ENCODE measurements around the gene SEPTIN8. TPM values are rescaled to one million over a fixed set of nuclear protein-coding genes. Genes with fewer than 3 reads are reported as not detected.

SEPTIN8 gene
- total RNA-seq, 4 donors from 2014 or later, result 31.6 to 46.4 (median 34.9) TPM

DNA sequence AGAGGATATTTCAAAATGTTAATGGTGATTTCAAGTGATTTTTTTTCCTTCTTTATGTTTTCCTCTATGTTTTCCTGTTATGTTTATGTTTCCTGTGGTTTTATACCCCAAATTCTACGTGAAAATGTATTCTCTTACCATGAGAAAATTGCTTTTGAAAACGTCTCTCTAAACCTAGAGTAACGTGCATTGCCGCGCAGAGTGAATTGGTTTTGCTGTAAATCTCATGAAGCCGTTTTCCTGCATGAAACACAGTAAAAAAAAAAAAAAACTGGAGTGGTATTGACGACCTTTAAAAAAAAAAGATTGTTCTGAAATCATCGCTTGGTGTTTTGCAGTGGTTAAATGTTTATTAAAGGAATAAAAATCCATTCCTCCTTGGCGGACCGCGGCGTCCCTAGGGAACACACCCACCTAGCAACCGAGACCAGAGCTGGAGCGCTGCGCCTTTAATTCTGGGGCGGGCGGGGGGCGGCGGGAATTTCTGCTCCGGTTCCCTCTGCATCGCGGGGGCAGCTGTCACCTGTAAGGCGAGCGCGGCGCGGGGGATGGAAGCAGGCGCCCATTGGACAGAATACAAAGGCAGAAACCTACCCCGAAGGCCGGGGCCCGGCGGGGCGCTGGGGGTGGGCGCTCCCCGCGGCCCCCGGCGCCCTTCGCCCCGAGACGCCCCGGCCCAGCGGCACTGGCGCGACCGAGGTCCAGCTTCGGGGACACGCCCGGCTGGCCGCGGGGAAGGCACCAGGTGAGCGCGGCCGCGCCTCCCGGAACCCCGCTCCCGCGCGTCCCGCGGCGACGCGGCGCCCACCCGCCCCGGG is 36.0 kb upstream of the SEPTIN8 start, which contains the start of gene SOWAHA:
Gene SOWAHA (plus strand): TSS at position 522 of the 818 bp plus-strand sequence. CDS start 320 bp downstream, outside the sequence.
- peak within 1 kb of the TSS in 1 of 4 donors; percentile 38 for H3K27ac ChIP-seq
- peaks cover 58% of the 10 kb centered on the region for H3K27me3 ChIP-seq
- WGBS, 2 donors (ENCODE audit: low coverage in 1 of 2), result 5 to 12% methylated on average over 12 to 16 of the region's 68 CpGs
- no peaks in the 10 kb centered on the region for H3K9me3 ChIP-seq
- no peaks in the 10 kb centered on the region for H3K36me3 ChIP-seq
- peak within 1 kb of the TSS in 1 of 2 donors; percentile 50 for H3K4me3 ChIP-seq
- H3K4me1 ChIP-seq, result peaks cover 0 to 22% (median 9%) of the 10 kb centered on the region in 3 donors
- no peak for ATAC-seq
- TF ChIP-seq POLR2A (IDR thresholded peaks at IDR 0.05), result no peak

DNA sequence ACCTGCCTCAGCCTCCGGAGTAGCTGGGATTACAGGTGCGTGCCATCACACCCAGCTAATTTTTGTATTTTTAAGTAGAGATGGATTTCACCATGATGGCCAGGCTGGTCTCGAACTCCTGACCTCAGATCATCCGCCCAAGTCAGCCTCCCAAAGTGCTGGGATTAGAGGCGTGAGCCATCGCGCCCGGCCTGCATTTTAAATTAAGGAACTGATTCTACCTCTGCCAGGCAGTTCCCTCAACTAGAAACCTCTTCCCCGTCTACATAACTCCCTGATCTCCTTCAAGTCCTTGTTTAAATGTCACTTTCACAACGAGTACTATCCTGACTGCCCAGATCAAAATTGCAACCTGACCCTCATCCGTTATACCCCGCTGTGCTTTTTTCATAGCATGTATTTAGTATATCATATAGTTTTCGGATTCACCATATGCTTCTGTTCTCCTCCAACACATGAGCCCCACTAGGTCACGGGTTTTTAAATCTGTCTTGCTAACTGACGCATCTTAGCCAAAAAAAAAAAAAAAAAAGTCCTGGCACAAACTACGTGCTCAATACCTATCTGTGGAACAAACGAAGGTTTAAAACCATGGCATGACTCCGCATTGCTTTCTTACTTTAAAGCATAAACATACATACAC is 35.2 kb upstream of the SEPTIN8 start:
- no peak for ATAC-seq
- 45 to 51% methylated on average over 13 to 18 of the region's 18 CpGs for WGBS, 2 donors (ENCODE audit: low coverage in 1 of 2)
- no peak overlapping the region for H3K27ac ChIP-seq
- peaks cover 58% of the 10 kb centered on the region for H3K27me3 ChIP-seq
- H3K4me3 ChIP-seq, result no peak overlapping the region
- peaks cover 0 to 22% (median 9%) of the 10 kb centered on the region in 3 donors for H3K4me1 ChIP-seq
- H3K36me3 ChIP-seq, result no peaks in the 10 kb centered on the region
- no peaks in the 10 kb centered on the region for H3K9me3 ChIP-seq
- TF ChIP-seq POLR2AphosphoS5 (IDR thresholded peaks at IDR 0.05), result no peak
- TF ChIP-seq POLR2A (IDR thresholded peaks at IDR 0.05), result no peak

GRCh38 chr5:132810605-132811004 is 33.6 kb upstream of the SEPTIN8 start:
- Histone ChIP-seq H3K27me3 (peaks cover 63% of the 10 kb centered on the region), H3K36me3 (no peaks in the 10 kb centered on the region), H3K9me3 (no peaks in the 10 kb centered on the region), H3K4me3 (no peak overlapping the region), H3K4me1 (peaks cover 0 to 22% (median 9%) of the 10 kb centered on the region in 3 donors), H3K27ac (no peak overlapping the region)
- WGBS, 2 donors (ENCODE audit: low coverage in 1 of 2), result 50 to 95% methylated on average over 1 to 2 of the region's 5 CpGs
- no peak for ATAC-seq
- TF ChIP-seq POLR2AphosphoS5 (IDR thresholded peaks at IDR 0.05), result no peak
- TF ChIP-seq, protein P1, sequence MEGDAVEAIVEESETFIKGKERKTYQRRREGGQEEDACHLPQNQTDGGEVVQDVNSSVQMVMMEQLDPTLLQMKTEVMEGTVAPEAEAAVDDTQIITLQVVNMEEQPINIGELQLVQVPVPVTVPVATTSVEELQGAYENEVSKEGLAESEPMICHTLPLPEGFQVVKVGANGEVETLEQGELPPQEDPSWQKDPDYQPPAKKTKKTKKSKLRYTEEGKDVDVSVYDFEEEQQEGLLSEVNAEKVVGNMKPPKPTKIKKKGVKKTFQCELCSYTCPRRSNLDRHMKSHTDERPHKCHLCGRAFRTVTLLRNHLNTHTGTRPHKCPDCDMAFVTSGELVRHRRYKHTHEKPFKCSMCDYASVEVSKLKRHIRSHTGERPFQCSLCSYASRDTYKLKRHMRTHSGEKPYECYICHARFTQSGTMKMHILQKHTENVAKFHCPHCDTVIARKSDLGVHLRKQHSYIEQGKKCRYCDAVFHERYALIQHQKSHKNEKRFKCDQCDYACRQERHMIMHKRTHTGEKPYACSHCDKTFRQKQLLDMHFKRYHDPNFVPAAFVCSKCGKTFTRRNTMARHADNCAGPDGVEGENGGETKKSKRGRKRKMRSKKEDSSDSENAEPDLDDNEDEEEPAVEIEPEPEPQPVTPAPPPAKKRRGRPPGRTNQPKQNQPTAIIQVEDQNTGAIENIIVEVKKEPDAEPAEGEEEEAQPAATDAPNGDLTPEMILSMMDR (IDR thresholded peaks at IDR 0.05), result no peak
- no peak for TF ChIP-seq EP300 (IDR thresholded peaks at IDR 0.05)
- TF ChIP-seq POLR2A (IDR thresholded peaks at IDR 0.05), result no peak

DNA sequence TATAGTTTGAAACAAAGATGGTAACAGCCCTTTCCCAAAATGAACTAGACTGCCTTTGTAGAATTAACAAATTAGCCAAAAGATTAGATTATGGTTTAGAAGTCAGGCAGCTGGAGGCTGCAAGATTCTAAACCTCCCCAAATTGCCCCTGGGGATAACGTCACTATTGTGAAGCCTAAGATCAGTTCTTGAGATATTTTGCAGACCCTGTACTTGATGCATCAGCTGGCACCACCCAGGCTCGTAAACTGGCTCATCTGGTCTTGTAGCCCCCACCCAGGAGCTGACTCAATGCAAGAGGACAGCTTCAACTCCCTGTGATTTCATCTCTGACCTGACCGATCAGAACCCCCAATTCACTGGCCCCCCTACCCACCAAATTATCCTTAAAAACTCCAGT is 31.8 kb upstream of the SEPTIN8 start:
- Histone ChIP-seq H3K36me3 (no peaks in the 10 kb centered on the region), H3K27ac (no peak overlapping the region), H3K4me3 (no peak overlapping the region), H3K27me3 (peaks cover 52% of the 10 kb centered on the region), H3K4me1 (peaks cover 0 to 15% (median 5%) of the 10 kb centered on the region in 3 donors), H3K9me3 (no peaks in the 10 kb centered on the region)
- TF ChIP-seq EP300 (IDR thresholded peaks at IDR 0.05) (no peak), POLR2AphosphoS5 (IDR thresholded peaks at IDR 0.05) (no peak), POLR2A (IDR thresholded peaks at IDR 0.05) (no peak)
- TF ChIP-seq, protein P1 (IDR thresholded peaks at IDR 0.05), result no peak
- no peak for ATAC-seq
- WGBS, 2 donors (ENCODE audit: low coverage in 1 of 2), result 0% methylated on average over 2 of the region's 3 CpGs; no CpG with 5 or more reads in 1 of the 2 donors

GRCh38 chr5:132808448-132808847 is 31.4 kb upstream of the SEPTIN8 start:
- H3K27me3 ChIP-seq, result peaks cover 48% of the 10 kb centered on the region
- no peak for ATAC-seq
- no peak overlapping the region for H3K27ac ChIP-seq
- H3K36me3 ChIP-seq, result no peaks in the 10 kb centered on the region
- WGBS, 2 donors (ENCODE audit: low coverage in 1 of 2), result 49 to 56% methylated on average over 2 of the region's 2 CpGs
- H3K9me3 ChIP-seq, result no peaks in the 10 kb centered on the region
- TF ChIP-seq EP300 (IDR thresholded peaks at IDR 0.05) (no peak), POLR2AphosphoS5 (IDR thresholded peaks at IDR 0.05) (no peak)
- TF ChIP-seq, protein P1 (IDR thresholded peaks at IDR 0.05), result no peak
- H3K4me1 ChIP-seq, result peaks cover 0 to 10% (median 3%) of the 10 kb centered on the region in 3 donors
- no peak overlapping the region for H3K4me3 ChIP-seq
